Effector memory CD8-positive, alpha-beta T cell (primary cell): ENCODE measurements around the gene SMCO3.

Experiments used
- ATAC-seq: fragments of 150-1000 bp; cut with Tn5 transposase; replicated peaks from 2 replicates; pipeline ENCODE4 v1.10.0; 2021; ENCODE audit warnings: mild to moderate bottlenecking, moderate library complexity
- DNase-seq, 3 experiments: peaks; one replicate each; pipeline ENCODE4 v3.0.0; 2021
- H3K27ac Mint-ChIP-seq, 2 donors: one replicate each; pipeline ENCODE4 v1.8.0; 2022; ENCODE audit warnings: mild to moderate bottlenecking in 2 of 2, mixed read lengths in 2 of 2, moderate library complexity in 2 of 2
- H3K27me3 Mint-ChIP-seq, 2 donors: one replicate each; pipeline ENCODE4 v1.8.0; 2022; ENCODE audit warnings: mixed read lengths in 2 of 2
- H3K36me3 Mint-ChIP-seq: one replicate; pipeline ENCODE4 v1.8.0; 2022; ENCODE audit warnings: mild to moderate bottlenecking, moderate library complexity, mixed read lengths; ENCODE audit not compliant: insufficient read depth
- H3K4me1 Mint-ChIP-seq, 2 donors: one replicate each; pipeline ENCODE4 v1.8.0; 2022; ENCODE audit warnings: low read depth in 2 of 2, mixed read lengths in 2 of 2
- H3K4me3 Mint-ChIP-seq, 2 donors: one replicate each; pipeline ENCODE4 v1.8.0; 2022; ENCODE audit warnings: mild to moderate bottlenecking in 2 of 2, mixed read lengths in 2 of 2, moderate library complexity in 2 of 2
- H3K9me3 Mint-ChIP-seq, 2 donors: one replicate each; pipeline ENCODE4 v1.8.0; 2022; ENCODE audit warnings: mixed read lengths in 2 of 2

SMCO3 gene

DNA sequence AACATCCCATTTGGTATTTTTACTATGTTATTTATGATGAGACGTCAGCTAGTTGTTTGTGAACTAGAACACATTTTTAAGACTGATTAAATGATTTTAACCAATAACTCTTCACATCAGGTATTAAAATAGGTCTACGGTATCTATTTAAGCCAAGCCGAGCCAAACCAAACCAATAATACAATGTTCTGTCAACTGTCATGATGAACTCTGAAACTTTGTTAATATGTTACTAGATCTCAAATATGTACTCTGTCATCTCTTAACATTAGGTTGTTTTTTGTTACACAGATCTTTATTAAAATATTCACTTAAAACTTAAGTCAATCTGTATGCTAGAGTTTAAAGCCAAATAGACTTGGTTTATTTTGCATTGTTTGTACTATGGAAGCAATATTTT lies 28.3 kb upstream of the SMCO3 start:
- Mint-ChIP-seq H3K27ac (no peak overlapping the region), H3K4me1 (peaks cover 0 to 5% of the 10 kb centered on the region in 2 donors), H3K9me3 (no peaks in the 10 kb centered on the region), H3K27me3 (peaks cover 19 to 24% of the 10 kb centered on the region in 2 donors), H3K36me3 (no peaks in the 10 kb centered on the region), H3K4me3 (no peak overlapping the region)
- ATAC-seq (no peak), DNase-seq (no peak)

- H3K4me3 Mint-ChIP-seq = no peak overlapping the region
- peaks cover 0 to 5% of the 10 kb centered on the region in 2 donors for H3K4me1 Mint-ChIP-seq
- no peak overlapping the region for H3K27ac Mint-ChIP-seq
- peaks cover 19 to 24% of the 10 kb centered on the region in 2 donors for H3K27me3 Mint-ChIP-seq
- no peaks in the 10 kb centered on the region for H3K36me3 Mint-ChIP-seq
- no peak for DNase-seq
- H3K9me3 Mint-ChIP-seq = no peaks in the 10 kb centered on the region
- ATAC-seq = no peak
Observed at GRCh38 chr12:14841761-14842160, 27.8 kb upstream of the SMCO3 start.

- peaks cover 24% of the 10 kb centered on the region in 2 donors for H3K27me3 Mint-ChIP-seq
- ATAC-seq (no peak), DNase-seq (no peak)
- H3K36me3 Mint-ChIP-seq = no peaks in the 10 kb centered on the region
- H3K27ac Mint-ChIP-seq = no peak overlapping the region
- peaks cover 0 to 5% of the 10 kb centered on the region in 2 donors for H3K4me1 Mint-ChIP-seq
- no peak overlapping the region for H3K4me3 Mint-ChIP-seq
- H3K9me3 Mint-ChIP-seq = no peaks in the 10 kb centered on the region
Observed at GRCh38 chr12:14840616-14841015, 26.6 kb upstream of the SMCO3 start.

- no peak for DNase-seq
- H3K9me3 Mint-ChIP-seq = no peaks in the 10 kb centered on the region
- H3K27ac Mint-ChIP-seq = no peak overlapping the region
- H3K4me1 Mint-ChIP-seq = no peaks in the 10 kb centered on the region
- no peak overlapping the region for H3K4me3 Mint-ChIP-seq
- no peaks in the 10 kb centered on the region for H3K36me3 Mint-ChIP-seq
- H3K27me3 Mint-ChIP-seq = peaks cover 35% of the 10 kb centered on the region in 2 donors
- ATAC-seq = no peak
Observed at GRCh38 chr12:14839262-14839661, 25.3 kb upstream of the SMCO3 start.

DNA sequence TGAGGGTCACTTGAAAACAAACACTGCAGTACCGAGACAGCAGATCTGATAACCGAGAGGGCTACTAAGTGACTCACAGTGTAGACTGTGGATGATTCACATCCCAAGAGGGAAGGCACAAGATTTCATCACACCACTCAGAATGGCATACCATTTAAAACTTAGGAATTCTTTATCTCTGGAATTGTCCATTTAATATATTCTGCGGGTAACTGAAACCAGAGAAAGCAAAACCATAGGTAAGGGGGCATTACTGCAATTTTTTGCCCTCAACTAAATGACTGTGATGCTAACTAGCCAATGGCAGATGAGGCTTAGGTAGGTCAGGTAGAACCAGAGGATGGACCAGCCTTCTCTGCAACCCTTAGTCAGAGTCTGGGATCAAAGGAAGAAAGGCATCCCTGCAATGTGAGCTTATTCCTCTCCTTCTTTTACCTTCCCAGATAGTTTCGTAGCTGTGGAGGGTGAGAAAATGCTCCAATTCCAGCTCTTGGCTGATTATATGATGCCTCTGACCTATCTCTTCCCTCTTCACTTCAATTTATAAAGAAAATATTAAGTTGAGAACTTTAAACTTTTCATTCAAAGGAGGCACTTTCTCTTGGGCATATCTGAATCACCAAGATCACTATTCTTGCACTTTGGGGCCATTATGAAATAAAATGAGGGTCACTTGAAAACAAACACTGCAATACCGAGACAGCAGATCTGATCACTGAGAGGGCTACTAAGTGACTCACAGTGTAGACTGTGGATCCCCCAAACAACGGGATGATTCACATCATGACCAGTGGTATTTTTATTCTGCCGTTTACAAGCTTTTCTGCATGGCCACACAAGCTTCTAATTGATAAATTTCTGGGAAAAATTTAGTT lies 22.6 kb upstream of the SMCO3 start:
- H3K4me1 Mint-ChIP-seq = no peaks in the 10 kb centered on the region
- H3K27ac Mint-ChIP-seq = no peak overlapping the region
- H3K9me3 Mint-ChIP-seq = no peaks in the 10 kb centered on the region
- DNase-seq (no peak), ATAC-seq (no peak)
- peaks cover 50 to 54% of the 10 kb centered on the region in 2 donors for H3K27me3 Mint-ChIP-seq
- no peaks in the 10 kb centered on the region for H3K36me3 Mint-ChIP-seq
- no peak overlapping the region for H3K4me3 Mint-ChIP-seq

DNA sequence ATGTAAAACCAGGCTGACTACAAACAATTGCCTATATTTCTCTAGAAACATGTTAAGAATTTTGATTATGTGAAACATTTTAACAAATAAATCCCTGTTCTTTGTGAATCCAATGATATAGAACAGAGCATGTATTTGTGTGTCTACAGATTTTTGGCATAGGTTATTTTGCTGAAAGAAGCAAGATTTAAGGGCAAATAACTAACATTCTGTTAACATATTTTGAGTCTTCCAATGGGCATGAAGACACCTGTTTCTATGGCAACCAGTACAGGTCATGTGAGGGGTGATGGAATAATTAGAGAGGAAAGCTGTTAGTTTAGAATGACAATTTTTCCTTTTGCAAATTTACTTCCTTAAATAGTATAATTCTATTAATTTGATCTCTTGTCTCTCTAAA lies 20.5 kb upstream of the SMCO3 start:
- Mint-ChIP-seq H3K27me3 (peaks cover 38 to 41% of the 10 kb centered on the region in 2 donors), H3K4me1 (no peaks in the 10 kb centered on the region), H3K36me3 (no peaks in the 10 kb centered on the region), H3K9me3 (no peaks in the 10 kb centered on the region), H3K4me3 (no peak overlapping the region), H3K27ac (no peak overlapping the region)
- ATAC-seq (no peak), DNase-seq (no peak)

- H3K36me3 Mint-ChIP-seq = no peaks in the 10 kb centered on the region
- H3K9me3 Mint-ChIP-seq = no peaks in the 10 kb centered on the region
- no peak overlapping the region for H3K4me3 Mint-ChIP-seq
- no peaks in the 10 kb centered on the region for H3K4me1 Mint-ChIP-seq
- ATAC-seq (no peak), DNase-seq (no peak)
- no peak overlapping the region for H3K27ac Mint-ChIP-seq
- peaks cover 32 to 35% of the 10 kb centered on the region in 2 donors for H3K27me3 Mint-ChIP-seq
Observed at GRCh38 chr12:14833952-14834351, 20.0 kb upstream of the SMCO3 start.

DNA sequence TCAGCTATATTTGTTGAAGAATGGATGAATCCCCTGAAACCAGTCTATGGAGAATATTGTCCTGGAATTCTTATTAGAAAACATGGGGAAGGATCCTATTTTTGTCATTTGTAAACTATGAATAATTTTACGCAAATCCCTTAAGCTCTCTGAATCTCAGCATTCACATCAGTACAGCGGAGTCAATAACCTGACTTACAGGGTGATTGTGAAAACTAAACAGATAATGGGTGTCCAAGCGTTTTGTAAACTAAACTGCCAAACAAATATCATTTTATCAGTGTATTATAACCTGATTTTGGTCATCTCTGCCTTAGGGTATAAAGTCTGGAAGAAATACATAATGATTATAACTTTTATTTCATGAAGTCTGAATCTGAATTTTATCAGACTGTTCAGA lies 19.4 kb upstream of the SMCO3 start:
- Mint-ChIP-seq H3K27ac (no peak overlapping the region), H3K4me3 (no peak overlapping the region), H3K27me3 (peaks cover 30 to 31% of the 10 kb centered on the region in 2 donors), H3K9me3 (no peaks in the 10 kb centered on the region), H3K4me1 (no peaks in the 10 kb centered on the region), H3K36me3 (no peaks in the 10 kb centered on the region)
- ATAC-seq (no peak), DNase-seq (no peak)

- H3K27ac Mint-ChIP-seq = no peak overlapping the region
Observed at GRCh38 chr12:14828892-14829291, 14.9 kb upstream of the SMCO3 start.

DNA sequence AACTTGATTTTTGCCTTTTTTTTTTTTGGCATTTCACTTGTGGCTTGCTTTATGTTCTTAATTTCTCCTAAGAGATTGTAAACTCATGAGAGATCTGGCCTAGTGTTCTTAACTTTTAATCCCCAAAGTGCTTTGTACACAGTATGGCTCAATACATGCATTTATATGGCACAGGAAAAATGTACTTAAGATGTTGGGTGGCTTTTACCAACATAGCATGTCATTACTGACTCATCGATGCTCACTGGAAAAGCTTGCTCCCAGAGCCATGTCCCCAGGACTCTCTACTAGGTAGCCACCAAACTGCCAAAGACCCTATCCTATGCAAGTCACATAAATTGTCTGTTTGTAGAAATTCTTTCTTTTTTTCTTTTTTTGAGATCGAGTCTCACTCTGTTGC lies 13.1 kb upstream of the SMCO3 start:
- no peak overlapping the region for H3K4me3 Mint-ChIP-seq
- no peak for ATAC-seq
- no peak for DNase-seq
- no peaks in the 10 kb centered on the region for H3K4me1 Mint-ChIP-seq
- H3K36me3 Mint-ChIP-seq = no peaks in the 10 kb centered on the region
- peaks cover 3 to 4% of the 10 kb centered on the region in 2 donors for H3K27me3 Mint-ChIP-seq
- H3K27ac Mint-ChIP-seq = no peak overlapping the region
- no peaks in the 10 kb centered on the region for H3K9me3 Mint-ChIP-seq

More at GRCh38 chr12:14828892-14829291, 14.9 kb upstream of the SMCO3 start:
- Mint-ChIP-seq H3K4me3 (no peak overlapping the region), H3K4me1 (no peaks in the 10 kb centered on the region), H3K27me3 (peaks cover 12 to 15% of the 10 kb centered on the region in 2 donors), H3K36me3 (no peaks in the 10 kb centered on the region), H3K9me3 (no peaks in the 10 kb centered on the region)
- no peak for DNase-seq
- peak; percentile 51 for ATAC-seq

DNA sequence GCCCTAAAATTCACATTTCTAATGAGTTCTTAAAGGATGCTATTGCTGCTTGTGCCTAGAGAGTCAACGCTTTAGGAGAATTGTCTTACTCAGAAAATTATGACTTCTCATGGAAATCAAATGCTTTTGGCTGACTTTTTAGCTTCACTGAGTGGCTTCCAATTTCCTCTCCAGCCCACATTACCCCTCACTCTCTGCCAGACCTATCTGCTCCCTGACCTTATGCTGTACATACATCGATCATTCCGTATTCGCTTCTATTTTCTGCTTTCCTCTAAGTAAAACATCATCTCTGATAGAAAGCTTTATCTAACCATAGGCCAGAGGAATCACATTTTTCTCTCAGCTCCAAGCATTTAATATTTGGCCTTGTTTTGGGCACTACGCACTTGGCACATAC lies 12.5 kb upstream of the SMCO3 start:
- Mint-ChIP-seq H3K9me3 (no peaks in the 10 kb centered on the region), H3K4me3 (no peak overlapping the region), H3K4me1 (no peaks in the 10 kb centered on the region), H3K27me3 (peaks cover 0 to 5% of the 10 kb centered on the region in 2 donors), H3K36me3 (no peaks in the 10 kb centered on the region), H3K27ac (no peak overlapping the region)
- ATAC-seq = no peak
- no peak for DNase-seq

DNA sequence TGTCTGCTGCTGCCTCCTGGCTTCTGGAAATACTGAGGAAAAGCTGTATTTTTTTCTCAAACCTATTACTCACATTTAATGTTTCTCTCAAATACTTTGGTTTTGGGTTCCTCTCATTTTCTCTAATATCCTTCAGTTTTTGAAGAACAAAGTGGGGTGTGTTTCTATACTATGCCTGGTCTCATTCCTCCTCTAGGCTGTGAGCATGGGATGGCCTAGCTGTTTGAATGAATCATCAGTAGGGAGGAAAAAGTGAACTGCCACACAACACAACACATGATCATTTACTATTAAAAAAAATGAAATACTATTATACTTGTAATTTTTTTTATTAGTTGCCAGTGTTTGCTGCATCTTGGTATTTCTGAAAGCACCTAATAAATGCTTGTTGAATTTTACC lies 11.3 kb upstream of the SMCO3 start:
- no peak for DNase-seq
- Mint-ChIP-seq H3K27ac (no peak overlapping the region), H3K27me3 (peaks cover 0 to 9% of the 10 kb centered on the region in 2 donors), H3K4me1 (no peaks in the 10 kb centered on the region), H3K36me3 (no peaks in the 10 kb centered on the region), H3K9me3 (no peaks in the 10 kb centered on the region), H3K4me3 (no peak overlapping the region)
- no peak for ATAC-seq

GRCh38 chr12:14824012-14824634 lies 10.1 kb upstream of the SMCO3 start:
- ATAC-seq = no peak
- DNase-seq = no peak

GRCh38 chr12:14811486-14811885 lies 2.5 kb downstream of the SMCO3 start:
- H3K4me3 Mint-ChIP-seq = no peak overlapping the region
- no peaks in the 10 kb centered on the region for H3K27me3 Mint-ChIP-seq
- H3K36me3 Mint-ChIP-seq = no peaks in the 10 kb centered on the region
- H3K9me3 Mint-ChIP-seq = no peaks in the 10 kb centered on the region
- ATAC-seq (no peak), DNase-seq (no peak)
- peaks cover 0 to 2% of the 10 kb centered on the region in 2 donors for H3K4me1 Mint-ChIP-seq
- H3K27ac Mint-ChIP-seq = no peak overlapping the region

More at GRCh38 chr12:14824012-14824634, 10.1 kb upstream of the SMCO3 start:
- no peaks in the 10 kb centered on the region for H3K9me3 Mint-ChIP-seq
- H3K4me3 Mint-ChIP-seq = no peak overlapping the region
- no peaks in the 10 kb centered on the region for H3K4me1 Mint-ChIP-seq
- no peaks in the 10 kb centered on the region for H3K36me3 Mint-ChIP-seq
- H3K27ac Mint-ChIP-seq = no peak overlapping the region
- peaks cover 0 to 9% of the 10 kb centered on the region in 2 donors for H3K27me3 Mint-ChIP-seq
